DMS153 (cell line): ENCODE data around the gene DPEP1.

Experiments
- DNase-seq: peaks from one replicate; lab custom pipeline; 2025; lab: John Stamatoyannopoulos, UW

The DPEP1 gene

GRCh38 chr16:89687092-89687940 is 73.9 kb downstream of the DPEP1 start:
- no peak for DNase-seq
